Measurements from ENCODE around the gene TMEM187.
A peak's percentile ranks its signal among the peaks of the same experiment; 100 is the strongest.

The TMEM187 gene

DNA sequence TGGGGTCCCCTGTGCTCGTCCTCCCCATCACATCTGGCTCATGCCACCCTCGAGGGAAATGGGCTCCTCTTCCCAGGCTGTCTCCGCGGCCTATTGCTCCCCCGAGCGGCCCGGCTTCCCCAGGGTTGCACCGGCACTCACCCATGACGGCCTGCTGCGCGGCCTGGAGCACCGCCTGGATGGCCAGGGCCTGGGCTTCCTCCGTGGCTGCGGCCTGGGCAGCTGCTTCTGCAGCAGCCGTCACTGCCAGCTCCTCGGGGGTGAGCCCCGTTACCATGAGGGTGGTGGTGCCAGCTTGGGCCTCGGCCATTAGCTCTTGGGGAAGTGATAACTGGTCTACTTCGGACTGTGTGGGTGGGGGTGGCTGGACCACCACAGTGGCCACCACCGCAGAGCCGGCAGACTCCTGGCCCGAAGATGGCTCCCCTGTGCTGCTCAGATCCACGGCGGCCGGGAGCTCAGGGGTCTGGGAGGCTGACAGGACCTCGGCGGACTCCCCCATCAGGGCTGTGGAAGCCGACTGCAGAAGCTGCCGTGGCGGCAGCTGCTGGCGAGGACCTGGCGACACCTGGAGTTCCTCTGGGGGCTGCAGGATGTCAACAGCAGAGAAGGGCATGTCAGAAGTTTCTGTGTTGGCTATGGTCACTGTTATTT lies 20.1 kb upstream of the TMEM187 start:
- H3K27ac ChIP-seq, result no peak overlapping the region
- no peak for TF ChIP-seq ZFX (IDR thresholded peaks at IDR 0.05)
- TF ChIP-seq, protein P1, sequence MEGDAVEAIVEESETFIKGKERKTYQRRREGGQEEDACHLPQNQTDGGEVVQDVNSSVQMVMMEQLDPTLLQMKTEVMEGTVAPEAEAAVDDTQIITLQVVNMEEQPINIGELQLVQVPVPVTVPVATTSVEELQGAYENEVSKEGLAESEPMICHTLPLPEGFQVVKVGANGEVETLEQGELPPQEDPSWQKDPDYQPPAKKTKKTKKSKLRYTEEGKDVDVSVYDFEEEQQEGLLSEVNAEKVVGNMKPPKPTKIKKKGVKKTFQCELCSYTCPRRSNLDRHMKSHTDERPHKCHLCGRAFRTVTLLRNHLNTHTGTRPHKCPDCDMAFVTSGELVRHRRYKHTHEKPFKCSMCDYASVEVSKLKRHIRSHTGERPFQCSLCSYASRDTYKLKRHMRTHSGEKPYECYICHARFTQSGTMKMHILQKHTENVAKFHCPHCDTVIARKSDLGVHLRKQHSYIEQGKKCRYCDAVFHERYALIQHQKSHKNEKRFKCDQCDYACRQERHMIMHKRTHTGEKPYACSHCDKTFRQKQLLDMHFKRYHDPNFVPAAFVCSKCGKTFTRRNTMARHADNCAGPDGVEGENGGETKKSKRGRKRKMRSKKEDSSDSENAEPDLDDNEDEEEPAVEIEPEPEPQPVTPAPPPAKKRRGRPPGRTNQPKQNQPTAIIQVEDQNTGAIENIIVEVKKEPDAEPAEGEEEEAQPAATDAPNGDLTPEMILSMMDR (conservative IDR thresholded peaks at IDR 0.05), result no peak

DNA sequence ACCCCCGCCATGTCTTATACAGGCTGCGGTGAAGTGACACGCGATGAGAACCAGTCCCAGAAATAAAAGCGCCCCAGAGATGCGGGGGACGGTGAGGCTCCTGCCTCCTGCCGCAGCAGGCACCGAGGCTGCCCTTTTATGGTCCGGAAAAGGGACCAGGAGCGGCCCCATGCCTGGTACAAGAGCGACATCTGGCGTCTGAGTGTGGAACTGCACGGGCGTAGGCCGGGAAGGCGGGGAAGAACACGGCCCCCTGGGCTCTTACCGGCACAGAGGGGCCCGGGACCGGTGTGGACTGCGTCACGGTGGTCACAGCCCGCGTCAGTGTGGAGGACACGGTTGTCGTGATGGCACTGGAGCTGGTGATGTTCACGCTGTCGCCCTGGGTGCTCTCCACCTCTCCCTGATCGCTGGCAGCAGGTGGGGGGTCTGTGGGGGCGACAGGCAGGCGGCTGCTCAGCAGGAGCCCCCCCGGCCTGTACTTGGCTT lies 19.2 kb upstream of the TMEM187 start:
- no peak overlapping the region for H3K27ac ChIP-seq

DNA sequence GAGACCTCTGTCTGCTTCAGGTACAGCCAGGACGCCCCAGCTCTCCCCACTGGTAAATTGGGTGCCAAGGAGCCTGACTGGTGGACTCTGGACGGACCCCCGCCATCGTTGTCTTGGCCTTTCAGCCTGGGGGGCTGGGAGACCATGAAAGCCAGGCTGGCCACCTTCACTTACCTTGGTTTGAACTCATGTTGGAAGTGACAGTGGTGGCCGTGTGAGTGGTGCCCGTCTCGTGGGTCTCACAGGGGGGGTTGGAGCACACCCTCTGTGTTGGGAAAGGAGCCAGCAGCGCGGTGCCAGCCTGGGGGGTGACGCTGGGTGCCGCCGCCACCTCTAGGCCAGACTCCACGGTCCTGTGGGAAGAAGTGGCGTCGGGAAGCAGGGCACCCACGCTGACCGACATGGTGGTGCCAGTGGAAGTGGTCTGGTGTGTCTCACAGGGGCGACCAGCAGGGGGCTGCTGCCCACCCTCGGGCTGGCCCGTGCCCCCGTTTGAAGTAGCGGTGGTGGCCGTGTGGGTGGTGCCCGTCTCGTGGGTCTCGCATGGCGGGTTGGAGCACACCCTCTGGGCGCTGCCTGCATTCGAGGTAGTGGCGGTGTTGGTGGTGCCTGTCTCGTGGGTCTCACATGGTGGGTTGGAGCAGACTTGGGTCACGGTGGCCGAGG lies 18.5 kb upstream of the TMEM187 start:
- H3K27ac ChIP-seq, result no peak overlapping the region
- TF ChIP-seq, protein P1 (conservative IDR thresholded peaks at IDR 0.05), result no peak
- TF ChIP-seq ZFX (IDR thresholded peaks at IDR 0.05), result no peak

More for the DNA sequence above, 19.2 kb upstream of the TMEM187 start:
- no peak for TF ChIP-seq ZFX (IDR thresholded peaks at IDR 0.05)
- TF ChIP-seq, protein P1 (conservative IDR thresholded peaks at IDR 0.05), result peak; percentile 86

DNA sequence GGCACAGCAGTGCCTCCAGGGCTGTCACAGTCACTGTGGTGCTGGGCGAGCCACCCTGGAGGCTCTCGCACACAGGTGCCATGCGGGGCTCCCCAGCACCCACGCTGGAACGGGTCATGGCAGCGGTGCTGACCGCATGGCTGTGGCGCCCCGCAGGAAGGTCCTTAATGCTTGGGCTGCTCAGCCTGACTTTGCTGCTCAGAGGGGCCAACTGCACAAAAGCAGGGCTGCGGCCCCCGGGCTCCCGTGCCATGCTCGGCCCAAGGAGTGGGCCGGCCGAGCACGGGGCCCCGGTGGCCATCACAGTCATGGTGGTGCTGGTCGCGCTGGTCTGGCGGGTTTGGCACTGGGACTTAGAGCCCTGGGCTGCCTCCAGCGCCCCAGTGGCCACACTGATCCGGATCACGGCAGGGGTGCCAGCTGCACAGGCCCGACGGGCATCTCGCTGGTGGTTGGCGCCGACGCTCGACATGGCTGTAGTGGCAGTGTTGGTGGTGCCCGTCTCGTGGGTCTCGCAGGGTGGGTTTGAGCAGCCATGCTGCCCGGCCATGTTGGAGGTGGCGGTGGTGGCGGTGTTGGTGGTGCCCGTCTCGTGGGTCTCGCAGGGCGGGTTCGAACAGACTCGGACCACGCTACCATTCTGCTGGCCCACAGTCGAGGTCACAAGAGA lies 17.9 kb upstream of the TMEM187 start:
- no peak overlapping the region for H3K27ac ChIP-seq
- TF ChIP-seq, protein P1 (conservative IDR thresholded peaks at IDR 0.05), result no peak
- no peak for TF ChIP-seq ZFX (IDR thresholded peaks at IDR 0.05)

DNA sequence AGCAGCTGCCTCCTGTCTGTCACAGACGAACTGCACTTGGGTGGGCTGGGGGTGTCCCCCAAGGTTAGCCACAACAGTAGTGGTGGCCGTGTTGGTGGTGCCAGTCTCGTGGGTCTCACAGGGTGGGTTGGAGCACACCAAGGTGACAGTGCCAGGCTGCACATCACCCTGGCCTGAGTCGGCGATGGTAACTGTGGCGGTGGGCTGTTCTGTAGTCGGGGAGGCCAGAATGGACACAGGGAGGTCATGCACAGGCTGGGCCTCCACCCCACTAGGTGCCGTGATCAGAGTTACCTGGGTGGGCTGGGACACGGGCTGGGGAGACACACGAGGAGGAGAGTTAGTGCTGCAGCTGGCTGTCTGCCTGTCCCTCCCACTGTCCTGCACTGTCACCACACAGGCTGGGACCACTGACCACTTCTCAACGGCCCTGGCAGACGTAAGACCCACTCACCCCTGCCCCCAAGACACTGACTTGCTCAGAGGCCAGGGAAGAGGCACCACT lies 17.3 kb upstream of the TMEM187 start:
- TF ChIP-seq, protein P1 (conservative IDR thresholded peaks at IDR 0.05), result no peak
- no peak for TF ChIP-seq ZFX (IDR thresholded peaks at IDR 0.05)
- no peak overlapping the region for H3K27ac ChIP-seq

DNA sequence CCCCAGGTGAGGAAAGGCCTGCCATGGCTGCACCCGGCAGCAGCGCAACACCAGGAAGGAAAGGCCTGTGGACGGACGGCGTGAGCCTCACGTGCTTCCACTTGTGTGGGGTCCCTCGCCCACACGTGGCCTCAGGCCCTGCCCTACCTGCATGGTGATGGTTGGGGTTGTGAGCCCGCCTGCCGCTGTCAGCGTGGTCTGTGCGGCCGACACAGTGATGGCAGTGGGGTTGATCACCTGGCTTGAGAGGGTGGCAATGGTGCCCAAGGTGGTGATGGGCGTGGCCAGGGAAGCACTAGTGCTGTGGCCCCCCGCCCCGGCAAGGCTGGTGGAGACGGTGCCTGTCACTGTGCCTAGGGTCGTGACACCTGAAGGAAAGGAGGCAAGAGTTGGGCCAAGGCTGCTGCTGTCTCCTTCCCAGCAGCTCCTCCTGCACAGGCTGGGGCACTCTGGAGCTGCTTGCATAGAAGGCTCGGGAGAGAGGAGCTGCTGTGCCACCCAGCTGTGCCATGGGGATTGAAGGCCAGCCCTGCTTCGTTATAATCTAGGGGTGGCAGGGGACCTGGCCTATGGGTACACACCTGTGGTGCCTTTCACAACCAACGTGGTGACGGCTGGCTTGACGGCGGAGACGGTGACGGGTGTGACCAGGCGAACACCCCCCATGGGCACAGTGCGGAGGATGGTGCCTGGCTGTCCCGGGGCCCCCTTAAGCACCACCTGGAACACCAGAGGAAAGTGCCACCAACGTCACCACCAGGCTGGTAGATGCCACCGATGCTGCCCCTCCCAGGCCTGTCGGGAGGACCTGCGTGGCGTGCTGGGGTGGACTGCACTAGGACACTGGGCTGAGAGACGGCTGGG lies 16.3 kb upstream of the TMEM187 start:
- H3K27ac ChIP-seq, result no peak overlapping the region
- TF ChIP-seq ZFX (IDR thresholded peaks at IDR 0.05), result no peak
- TF ChIP-seq, protein P1 (conservative IDR thresholded peaks at IDR 0.05), result no peak
